GM20000 (cell line): ENCODE results near the gene SPTAN1.

ENCODE experiments used
- DNase-seq: peaks from one replicate; pipeline ENCODE4 v3.0.0; 2012; ENCODE audit warnings: low spot score
- CTCF ChIP-seq: IDR thresholded peaks from 2 replicates; pipeline ENCODE4 v1.5.1; 2012; ENCODE audit warnings: mild to moderate bottlenecking, control low read depth; ENCODE audit errors: extremely low read depth, missing control alignments

Gene SPTAN1

GRCh38 chr9:128607642-128608350, 55.4 kb downstream of the SPTAN1 start:
- no peak for TF ChIP-seq CTCF
- DNase-seq, result no peak

GRCh38 chr9:128610897-128611296, 58.5 kb downstream of the SPTAN1 start:
- DNase-seq, result no peak
- no peak for TF ChIP-seq CTCF

GRCh38 chr9:128611600-128612394, 59.4 kb downstream of the SPTAN1 start:
- TF ChIP-seq CTCF, result no peak

GRCh38 chr9:128614728-128615127, 62.3 kb downstream of the SPTAN1 start:
- DNase-seq, result no peak
- no peak for TF ChIP-seq CTCF

More at GRCh38 chr9:128611600-128612394, 59.4 kb downstream of the SPTAN1 start:
- DNase-seq, result no peak

- no peak for DNase-seq
- no peak for TF ChIP-seq CTCF
Observed at GRCh38 chr9:128615571-128615970, 63.2 kb downstream of the SPTAN1 start.

- TF ChIP-seq CTCF, result no peak
- DNase-seq, result no peak
Observed at GRCh38 chr9:128617943-128618342, 65.6 kb downstream of the SPTAN1 start.

- no peak for TF ChIP-seq CTCF
- no peak for DNase-seq
Observed at GRCh38 chr9:128619127-128619526, 66.7 kb downstream of the SPTAN1 start.
